ENCODE results near the gene MYMX.
"Not testable (repeated sequence)": the region's sequence is repeated elsewhere in the genome, so short reads cannot be mapped to it uniquely, and the experiment has no call there.

The MYMX gene

DNA sequence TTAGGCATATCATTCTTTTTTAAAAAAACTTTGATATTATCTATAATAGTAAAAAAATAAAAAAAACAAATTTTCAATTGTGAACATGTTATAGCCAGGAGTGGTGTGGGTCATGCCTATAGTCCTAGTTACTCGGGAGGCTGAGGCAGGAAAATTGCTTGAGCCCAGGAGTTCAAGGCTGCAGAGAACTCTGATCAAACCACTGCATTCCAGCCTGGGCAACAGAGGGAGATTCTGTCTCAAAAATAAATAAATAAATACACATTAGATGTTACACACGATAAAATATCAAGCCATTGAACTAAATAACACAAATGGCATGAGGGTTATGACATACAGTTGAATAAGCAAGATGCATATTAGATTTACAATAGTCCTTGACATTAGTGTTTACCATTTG is 27.9 kb upstream of the MYMX start:
- DNase-seq = no peak

- DNase-seq = no peak
Observed at GRCh38 chr6:44189257-44189656, 27.5 kb upstream of the MYMX start.

GRCh38 chr6:44190715-44191114 is 26.0 kb upstream of the MYMX start:
- no peak for DNase-seq

GRCh38 chr6:44192428-44193041 is 24.2 kb upstream of the MYMX start:
- no peak for DNase-seq

- DNase-seq = no peak
Observed at GRCh38 chr6:44193307-44193910, 23.3 kb upstream of the MYMX start.

- no peak for DNase-seq
Observed at GRCh38 chr6:44194326-44194725, 22.4 kb upstream of the MYMX start.

DNA sequence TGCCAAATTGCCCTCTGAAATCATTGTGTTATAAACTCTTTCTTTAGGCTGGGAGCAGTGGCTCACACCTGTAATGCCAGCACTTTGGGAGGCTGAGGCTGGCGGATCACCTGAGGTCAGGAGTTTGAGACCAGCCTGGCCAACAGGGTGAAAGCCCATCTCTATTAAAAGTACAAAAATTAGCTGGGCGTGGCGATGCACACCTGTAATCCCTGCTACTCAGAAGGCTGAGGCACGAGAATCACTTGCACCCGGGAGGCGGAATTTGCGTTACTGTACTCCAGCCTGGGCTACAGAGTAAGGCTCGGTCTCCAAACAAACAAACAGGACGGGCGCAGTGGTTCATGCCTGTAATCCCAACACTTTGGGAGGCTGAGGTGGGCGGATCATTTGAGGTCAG is 20.4 kb upstream of the MYMX start:
- not testable (repeated sequence) for DNase-seq

DNA sequence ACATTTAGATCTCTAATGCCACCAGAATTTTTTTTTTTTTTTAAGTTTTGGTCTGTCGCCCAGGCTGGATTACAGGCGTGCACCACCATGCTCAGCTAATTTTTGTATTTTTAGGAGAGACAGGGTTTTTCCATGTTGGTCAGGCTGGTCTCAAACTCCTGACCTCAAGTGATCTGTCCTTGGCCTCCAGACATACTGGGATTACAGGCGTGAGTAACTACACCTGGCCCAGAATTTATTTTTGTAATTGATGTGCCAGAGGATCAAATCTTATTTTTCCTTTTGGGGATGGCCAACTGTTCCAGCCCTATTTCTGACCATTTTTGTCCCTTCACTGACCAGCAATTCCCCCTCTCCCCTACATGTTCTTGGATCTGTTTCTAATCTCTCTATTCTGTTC is 18.0 kb upstream of the MYMX start:
- no peak for DNase-seq

DNA sequence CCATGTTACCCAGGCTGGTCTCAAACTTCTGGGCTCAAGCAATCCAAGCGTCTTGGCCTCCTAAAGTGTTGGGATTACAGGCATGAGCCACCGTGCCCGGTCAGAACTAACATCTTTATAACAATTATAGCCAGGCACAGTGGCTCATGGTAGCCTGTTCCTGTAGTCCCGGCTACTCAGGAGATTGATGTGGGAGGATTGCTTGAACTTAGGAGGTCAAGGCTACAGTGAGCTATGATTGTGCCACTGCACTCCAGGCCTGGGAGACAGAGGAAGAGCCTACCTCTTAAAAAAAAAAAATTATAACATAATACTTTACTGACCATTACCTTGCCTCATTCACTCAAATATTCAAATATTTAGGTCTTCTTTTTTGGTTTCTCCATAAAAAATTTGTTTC is 16.8 kb upstream of the MYMX start:
- DNase-seq = no peak

DNA sequence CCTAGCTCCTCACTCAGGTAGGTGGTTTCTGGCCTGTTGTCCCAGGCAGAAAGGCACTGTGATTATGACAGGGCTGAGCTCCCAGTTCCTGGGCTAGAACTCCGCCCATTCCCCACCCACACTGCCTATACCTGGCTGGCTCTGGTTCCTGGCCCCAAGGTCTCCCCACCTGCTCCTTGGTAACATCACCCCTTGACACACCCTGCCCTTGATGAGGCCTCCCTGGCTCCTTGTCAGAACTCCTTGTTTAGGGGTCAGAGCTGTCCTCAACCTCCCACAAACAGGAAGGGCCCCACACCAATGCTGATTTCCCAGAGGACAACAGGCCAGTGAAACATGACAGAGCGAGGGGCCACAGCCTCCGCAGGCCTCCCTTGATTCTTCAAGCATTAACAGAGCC is 15.5 kb upstream of the MYMX start:
- DNase-seq = no peak

DNA sequence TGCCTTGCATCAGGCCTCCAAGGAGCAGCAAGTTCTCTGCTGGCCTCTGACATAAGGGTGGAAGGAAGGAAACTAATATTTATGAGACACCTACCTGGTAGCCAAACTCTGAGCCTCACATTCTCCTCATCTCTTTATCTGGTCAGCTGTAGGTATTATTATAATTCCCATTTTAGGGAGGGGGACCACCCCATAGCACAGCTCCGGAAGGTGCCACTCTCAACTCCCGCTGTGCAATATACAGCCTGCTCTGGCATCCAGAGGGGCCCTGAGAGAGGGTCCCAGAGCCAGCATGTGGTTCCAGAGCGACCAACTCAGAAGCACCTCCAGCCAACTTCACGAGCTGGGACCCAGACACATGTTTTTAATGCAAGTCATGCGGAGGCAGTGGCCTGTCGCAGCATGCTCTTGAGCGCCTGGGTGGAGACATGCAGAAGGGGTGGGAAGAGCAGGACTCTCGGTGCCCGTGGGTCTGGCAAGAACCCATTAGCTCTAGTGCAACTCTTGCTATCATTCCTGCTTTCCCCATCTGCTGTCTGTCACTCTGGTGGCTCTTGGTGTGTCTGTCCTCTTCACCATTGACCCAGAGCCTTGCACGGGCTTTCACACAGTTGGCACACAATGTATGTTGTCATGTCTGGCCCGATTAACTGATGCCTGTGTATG is 15.0 kb upstream of the MYMX start:
- no peak for DNase-seq

GRCh38 chr6:44202332-44202971 is 14.3 kb upstream of the MYMX start:
- no peak for DNase-seq

DNA sequence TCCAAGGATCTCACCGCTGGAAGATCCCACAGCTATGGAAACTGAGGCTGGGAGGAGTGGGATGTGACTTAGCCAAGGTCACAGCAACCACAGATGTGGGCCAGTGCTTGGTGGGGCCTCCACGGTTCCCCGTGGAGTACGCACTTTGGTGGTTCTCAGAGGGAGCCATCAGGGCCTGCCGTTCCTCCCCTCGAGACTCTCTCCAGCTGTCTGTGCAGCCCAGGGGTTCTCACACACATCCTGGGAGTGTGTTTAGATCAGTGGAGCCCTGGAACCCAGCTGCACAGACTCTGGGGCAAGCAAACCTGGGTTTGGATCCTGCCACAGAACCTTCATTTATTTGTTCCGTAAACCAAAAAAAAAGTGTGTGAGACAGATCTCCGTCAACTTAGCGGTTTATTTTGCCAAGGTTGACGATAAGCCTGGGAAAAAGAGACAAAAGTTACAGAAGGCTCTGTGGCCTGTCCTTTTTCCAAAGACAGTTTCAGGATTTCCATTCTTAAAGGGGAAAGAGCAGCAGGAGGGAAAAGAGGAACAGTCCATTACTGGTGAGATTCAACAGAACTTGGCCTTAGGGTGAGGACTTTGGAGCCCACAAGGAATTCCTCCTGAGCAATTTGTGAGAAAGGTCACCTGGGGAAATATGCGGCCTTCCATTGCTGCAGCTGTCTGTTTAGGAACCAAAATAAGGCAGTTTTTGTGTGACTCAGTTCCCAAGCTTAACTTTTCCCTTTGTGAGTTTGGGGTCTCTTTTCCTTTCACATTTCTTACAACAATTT is 13.6 kb upstream of the MYMX start:
- no peak for DNase-seq

DNA sequence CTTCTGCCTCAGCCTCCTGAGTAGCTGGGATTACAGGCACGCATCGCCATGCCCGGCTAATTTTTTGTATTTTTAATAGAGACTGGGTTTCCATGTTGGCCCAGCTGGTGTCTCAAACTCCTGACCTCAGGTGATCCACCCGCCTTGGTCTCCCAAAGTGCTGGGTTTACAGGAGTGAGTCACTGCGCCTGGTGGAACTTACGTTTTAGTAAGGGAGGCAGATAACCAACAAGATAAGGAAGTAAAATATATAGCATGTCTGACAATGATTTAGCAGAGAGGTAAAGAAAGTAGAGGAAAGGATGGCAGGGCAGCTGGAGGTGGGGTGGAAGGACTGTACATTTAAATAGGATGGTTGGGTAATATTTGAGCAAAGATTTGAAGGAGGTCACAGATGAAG is 12.8 kb upstream of the MYMX start:
- no peak for DNase-seq

DNA sequence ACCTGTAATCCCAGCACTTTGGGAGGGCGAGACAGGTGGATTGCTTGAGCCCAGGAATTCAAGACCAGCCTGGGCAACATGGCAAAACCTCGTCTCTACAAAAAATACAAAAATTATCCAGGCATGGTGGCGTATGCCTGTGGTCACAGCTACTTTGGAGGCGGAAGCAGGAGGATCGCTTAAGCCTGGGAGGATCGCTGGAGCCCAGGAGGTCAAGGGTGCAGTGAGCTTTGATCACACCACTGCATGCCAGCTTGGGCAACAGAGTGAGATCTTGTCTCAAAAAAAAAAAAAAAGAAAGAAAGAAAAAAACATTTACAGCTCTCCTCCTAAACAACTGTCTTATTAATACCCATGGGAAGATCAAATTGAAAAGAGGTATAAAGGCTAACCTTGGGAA is 8.8 kb upstream of the MYMX start:
- no peak for DNase-seq

- no peak for DNase-seq
Observed at GRCh38 chr6:44211284-44211683, 5.4 kb upstream of the MYMX start.

- DNase-seq = no peak
Observed at GRCh38 chr6:44214307-44214706, 2.4 kb upstream of the MYMX start.

DNA sequence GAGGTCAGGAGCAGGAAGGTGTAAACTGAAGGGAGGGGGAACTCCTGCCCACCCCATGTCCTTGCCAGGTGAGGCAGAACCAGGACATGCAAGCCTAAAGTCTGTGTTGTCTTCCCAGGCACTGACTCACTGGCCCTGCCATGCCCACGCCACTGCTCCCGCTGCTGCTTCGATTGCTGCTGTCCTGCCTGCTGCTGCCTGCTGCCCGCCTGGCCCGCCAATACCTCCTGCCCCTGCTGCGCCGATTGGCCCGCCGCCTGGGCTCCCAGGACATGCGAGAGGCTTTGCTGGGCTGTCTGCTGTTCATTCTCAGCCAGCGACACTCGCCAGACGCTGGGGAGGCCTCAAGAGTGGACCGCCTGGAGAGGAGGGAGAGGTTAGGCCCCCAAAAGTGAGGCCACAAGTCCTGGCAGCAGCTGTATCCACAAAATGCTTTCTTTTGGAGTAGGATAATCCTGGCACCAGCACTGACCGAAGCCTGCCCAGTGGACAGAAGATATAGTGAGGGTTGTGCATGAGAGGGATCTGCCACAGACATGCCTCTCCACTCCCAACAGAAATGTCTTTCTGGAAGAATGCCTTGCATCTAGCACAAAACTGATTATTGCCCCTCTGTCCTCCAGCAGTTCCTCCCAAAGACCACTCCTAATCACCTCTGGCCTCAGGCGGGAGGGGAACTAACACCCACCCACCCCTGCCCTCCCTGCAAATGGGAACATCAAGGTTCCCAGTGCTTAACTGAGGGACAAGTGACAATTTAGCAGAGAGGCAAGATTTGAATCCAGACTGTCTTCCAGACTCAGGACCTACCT is 812 bp downstream of the MYMX start:
- DNase-seq = no peak

- DNase-seq = no peak
Observed at GRCh38 chr6:44219053-44219814, 2.5 kb downstream of the MYMX start.

DNA sequence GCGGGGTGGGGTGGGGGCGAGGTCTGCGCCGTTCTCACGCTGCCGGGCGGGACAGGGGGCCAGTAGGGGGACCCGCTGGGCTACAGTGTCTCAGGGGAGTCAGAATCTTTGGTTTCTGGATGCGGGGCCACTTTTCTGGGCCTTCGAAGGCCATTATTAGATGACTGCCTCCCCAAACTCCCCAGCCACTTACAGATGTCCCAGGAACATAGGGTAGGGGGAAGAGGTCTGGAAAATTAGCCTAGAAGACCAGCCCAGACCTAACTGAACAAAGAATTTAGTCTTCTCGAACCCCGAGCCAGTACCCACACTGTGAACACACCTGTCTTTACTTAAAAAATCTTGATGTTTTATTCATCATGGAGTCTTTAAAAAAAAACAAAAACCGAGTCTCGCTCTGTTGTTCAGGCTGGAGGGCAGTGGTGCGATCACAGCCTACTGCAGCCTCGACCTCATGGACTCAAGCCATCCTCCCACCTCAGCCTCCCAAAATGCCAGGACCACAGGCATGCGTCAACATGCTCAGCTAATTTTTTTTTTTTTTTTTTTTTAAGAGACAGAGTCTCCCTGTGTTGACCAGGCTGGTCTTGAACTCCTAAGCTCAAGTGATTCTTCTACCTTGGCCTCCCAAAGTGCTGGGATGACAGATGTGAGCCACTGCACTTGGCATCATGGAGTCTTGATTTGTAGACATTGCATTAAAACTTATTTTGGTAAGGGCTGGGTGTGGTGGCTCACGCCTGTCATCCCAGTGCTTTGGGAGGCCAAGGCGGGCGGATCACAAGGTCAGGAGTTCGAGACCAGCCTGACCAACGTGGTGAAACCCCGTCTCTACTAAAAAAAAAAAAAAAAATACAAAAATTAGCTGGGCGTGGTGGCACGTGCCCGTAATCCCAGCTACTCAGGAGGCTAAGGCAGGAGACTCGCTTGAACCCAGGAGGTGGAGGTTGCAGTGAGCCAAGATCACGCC is 3.4 kb downstream of the MYMX start:
- DNase-seq = no peak

Data from activated gamma-delta T cell (primary cell).